HepG2 (cell line): ENCODE data around the gene CAMK2G. TPM values are rescaled to one million over a fixed set of nuclear protein-coding genes. Genes with fewer than 3 reads are reported as not detected.

Experiments
- ATAC-seq: fragments of 200-7000 bp; cut with Tn5 transposase; 3 replicates; pipeline ENCODE4 v1.9.1; 2020; ENCODE audit warnings: mild to moderate bottlenecking, moderate library complexity
- BruUV-seq: library from RNA; stranded (reverse); fragments of 400-500 nt; replicated peaks from 2 replicates; lab custom pipeline; 2021; lab: Mats Ljungman, UMichigan
- CTCF ChIA-PET: fragments of 300-600 bp; formaldehyde crosslinking; extraction: SDS; loops from one replicate; lab custom pipeline; 2021; ENCODE audit warnings: low total read pairs, inconsistent platforms, low intra/inter-chr PET ratio; lab: Yijun Ruan, JAX
- POLR2A ChIA-PET: fragments of 350-600 bp; sonication (Branson Sonifier 250); formaldehyde crosslinking; loops from one replicate; lab custom pipeline; 2020; ENCODE audit warnings: antibody characterized with exemption, inconsistent platforms; lab: Yijun Ruan, JAX
- DNase-seq: peaks from one replicate; pipeline ENCODE4 v3.0.0-alpha.2; 2015; ENCODE audit warnings: low spot score
- FAIRE-seq: peaks from 3 replicates; lab custom pipeline; 2011; peaks lifted over from hg19 to GRCh38; lab: Jason Lieb, UNC
- H2AFZ ChIP-seq: one replicate; pipeline ENCODE4 v1.6.1; 2011; ENCODE audit warnings: low read length, inconsistent platforms
- H3K27ac ChIP-seq: fragments of 300-600 bp; 3 replicates; pipeline ENCODE4 v1.8.0; 2011; ENCODE audit warnings: mixed run types, mild to moderate bottlenecking, mixed read lengths, low read length, inconsistent platforms; ENCODE audit not compliant: insufficient read depth; ENCODE audit errors: extremely low read length
- H3K27me3 ChIP-seq, 2 experiments: fragments of 200-600 bp in 1 of 2; 2 replicates in 1 of 2; 3 replicates in 1 of 2; pipeline versions ENCODE4 v1.6.0 to v1.8.0; 2011; ENCODE audit warnings: low read length in 2 of 2, mild to moderate bottlenecking in 2 of 2, moderate library complexity in 2 of 2, inconsistent platforms in 1 of 2; ENCODE audit not compliant: insufficient read depth in 2 of 2, control insufficient read depth in 1 of 2
- H3K36me3 ChIP-seq, 2 experiments: fragments of 200-600 bp in 1 of 2; replicated peaks in 1 of 2; 2 replicates in 1 of 2; 3 replicates in 1 of 2; pipeline versions ENCODE4 v1.5.1 to v1.8.0; 2011; ENCODE audit warnings: low read length in 2 of 2, inconsistent platforms in 1 of 2; ENCODE audit not compliant: insufficient read depth in 2 of 2, control insufficient read depth in 1 of 2
- H3K4me1 ChIP-seq: 2 replicates; pipeline ENCODE4 v1.5.1; 2012; ENCODE audit warnings: low read length, inconsistent platforms; ENCODE audit not compliant: insufficient read depth
- H3K4me2 ChIP-seq: 2 replicates; pipeline ENCODE4 v1.6.0; 2011; ENCODE audit warnings: low read depth, low read length, inconsistent platforms
- H3K4me3 ChIP-seq, 3 experiments: fragments of 200-600 bp in 1 of 3; sonication (generic), shearing (Covaris generic) in 1 of 3; replicated peaks in 1 of 3; 2 replicates each; pipeline ENCODE4 v1.5.1; 2011 to 2016; ENCODE audit warnings: low read length in 3 of 3, inconsistent platforms in 2 of 3, low read depth in 2 of 3, mild to moderate bottlenecking in 2 of 3, control low read depth in 1 of 3, mixed read lengths in 1 of 3; ENCODE audit not compliant: insufficient read depth in 1 of 3
- H3K79me2 ChIP-seq: one replicate; pipeline ENCODE4 v1.6.1; 2011; ENCODE audit warnings: low read length, inconsistent platforms; ENCODE audit not compliant: insufficient read depth
- H3K9ac ChIP-seq: 2 replicates; pipeline ENCODE4 v1.6.0; 2011; ENCODE audit warnings: mild to moderate bottlenecking, low read depth, low read length, inconsistent platforms; ENCODE audit not compliant: insufficient read depth
- H3K9me3 ChIP-seq: 2 replicates; pipeline ENCODE4 v1.5.1; 2012; ENCODE audit warnings: mild to moderate bottlenecking, low read length
- H4K20me1 ChIP-seq: 2 replicates; pipeline ENCODE4 v1.6.0; 2011; ENCODE audit warnings: inconsistent platforms, mild to moderate bottlenecking, low read length, moderate library complexity; ENCODE audit not compliant: insufficient read depth
- AGO2 ChIP-seq: fragments of 200-400 bp; formaldehyde crosslinking; optimal IDR thresholded peaks from 2 replicates; pipeline ENCODE3; 2017; ENCODE audit warnings: mild to moderate bottlenecking, low read depth, low read length, moderate library complexity
- FOXA3 ChIP-seq: IDR thresholded peaks from 2 replicates; pipeline ENCODE4 v1.6.1; 2016; ENCODE audit warnings: missing genetic modification reagents, missing compliant biosample characterization
- POLR2G ChIP-seq: fragments of 200-400 bp; formaldehyde crosslinking; IDR thresholded peaks from 2 replicates; pipeline ENCODE4 v1.6.1; 2018; ENCODE audit warnings: mild to moderate bottlenecking, low read depth, low read length, moderate library complexity
- YEATS2 ChIP-seq: sonication (generic); formaldehyde crosslinking; IDR thresholded peaks from 2 replicates; pipeline ENCODE4 v1.4.0; 2020; ENCODE audit warnings: missing genetic modification reagents, borderline replicate concordance
- ZBTB26 ChIP-seq: IDR thresholded peaks from 2 replicates; pipeline ENCODE4 v1.6.1; 2016; ENCODE audit warnings: missing compliant biosample characterization, missing genetic modification reagents, borderline replicate concordance
- ZC3H13 ChIP-seq: sonication (generic); formaldehyde crosslinking; IDR thresholded peaks from 2 replicates; pipeline ENCODE4 v1.8.1; 2023; ENCODE audit warnings: mild to moderate bottlenecking, missing genetic modification reagents, moderate library complexity
- ZNF280B ChIP-seq: sonication (generic); formaldehyde crosslinking; IDR thresholded peaks from 2 replicates; pipeline ENCODE4 v1.5.0; 2020; ENCODE audit warnings: missing genetic modification reagents, mild to moderate bottlenecking, borderline replicate concordance
- ZNF337 ChIP-seq: sonication (generic); formaldehyde crosslinking; IDR thresholded peaks from 2 replicates; pipeline ENCODE4 v1.5.1; 2020; ENCODE audit warnings: missing genetic modification reagents, low read depth, mild to moderate bottlenecking, borderline replicate concordance
- ZNF703 ChIP-seq: sonication (generic); formaldehyde crosslinking; IDR thresholded peaks from 2 replicates; pipeline ENCODE4 v1.5.1; 2020; ENCODE audit warnings: missing genetic modification reagents, mild to moderate bottlenecking, moderate library complexity, borderline replicate concordance
- ZNF782 ChIP-seq: sonication (generic); formaldehyde crosslinking; IDR thresholded peaks from 2 replicates; pipeline ENCODE4 v1.4.0; 2020; ENCODE audit warnings: missing genetic modification reagents, mild to moderate bottlenecking, borderline replicate concordance
- ZNF841 ChIP-seq: sonication (generic); formaldehyde crosslinking; IDR thresholded peaks from 2 replicates; pipeline ENCODE4 v1.8.1; 2023; ENCODE audit warnings: missing genetic modification reagents, borderline replicate concordance
- WGBS: methylation state at CpG from one replicate; pipeline ENCODE4 v1.1.6; 2017; ENCODE audit warnings: low lambda C conversion rate; 5-methylcytosine and 5-hydroxymethylcytosine counted together
- in situ Hi-C: cut with HindIII; loops from 2 replicates; pipeline ENCODE4 v1.10.0; 2017; ENCODE audit warnings: low pct_unique_long_range_greater_than_20kb; ENCODE audit not compliant: extremely low pct_ligation_motif_present
- intact Hi-C: fragments of 100-400 bp; cut with micrococcal nuclease; formaldehyde crosslinking; loops from one replicate; pipeline ENCODE4 v1.10.0; 2022; ENCODE audit not compliant: unreplicated experiment
- polyA plus RNA-seq, 8 experiments: library from polyadenylated mRNA; depleted of rRNA in 3 of 8; stranded (reverse) in 7 of 8; unstranded in 1 of 8; fragments of >200 nt; fragmentation: Illumina TruSeq in 4 of 8; extraction: Trizol in 4 of 8; gene quantifications; 2 replicates each; pipeline versions ENCODE4 v1.2.1 to v1.2.3, GENCODE V29; 2011 to 2016; ENCODE audit warnings: low read depth in 4 of 8, missing spikeins in 1 of 8, mixed read lengths in 1 of 8; ENCODE audit not compliant: insufficient read depth in 1 of 8
- total RNA-seq, 5 experiments: library from RNA; depleted of rRNA; stranded (reverse); fragments of >200 nt; fragmentation: Illumina TruSeq; extraction: Trizol; gene quantifications; 2 replicates each; pipeline ENCODE4 v1.2.3, GENCODE V29; 2016; ENCODE audit warnings: low read depth in 1 of 5
- TF ChIP-seq, protein P1 (sequence below): sonication (generic); formaldehyde crosslinking; IDR thresholded peaks from 2 replicates; pipeline ENCODE4 v1.5.0; 2020; ENCODE audit warnings: mild to moderate bottlenecking, low read depth, missing genetic modification reagents, borderline replicate concordance

Gene CAMK2G
- total and polyA plus RNA-seq, 2 of the 13 experiments (the other 11 are each of a cell fraction or from before 2014, with no cell fraction given): 15.9 to 18.8 TPM

DNA sequence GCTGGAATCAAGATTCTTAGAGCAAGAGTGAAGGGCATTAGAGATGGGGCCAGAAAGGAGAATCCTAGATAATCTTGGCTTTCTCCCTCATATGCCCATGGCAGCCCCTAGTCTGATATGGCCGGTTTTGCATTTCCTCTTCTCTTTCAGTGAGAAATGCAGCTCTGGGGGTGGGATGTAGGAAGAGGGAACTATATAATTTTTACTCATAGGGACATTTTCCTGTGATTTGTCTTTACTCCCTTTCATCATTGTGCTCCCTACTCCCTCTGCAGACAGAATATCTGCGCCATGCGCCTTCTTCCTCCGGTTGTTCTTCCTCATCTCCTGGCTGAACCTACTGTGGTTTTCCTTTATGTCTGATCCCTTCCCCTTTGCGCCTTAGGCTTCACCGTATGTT lies 109.3 kb downstream of the CAMK2G start (continued):
- TF ChIP-seq ZBTB26 (CRISPR knock-in tag) (no peak), ZNF782 (CRISPR knock-in tag) (no peak), ZC3H13 (no peak), ZNF841 (CRISPR knock-in tag) (no peak)

DNA sequence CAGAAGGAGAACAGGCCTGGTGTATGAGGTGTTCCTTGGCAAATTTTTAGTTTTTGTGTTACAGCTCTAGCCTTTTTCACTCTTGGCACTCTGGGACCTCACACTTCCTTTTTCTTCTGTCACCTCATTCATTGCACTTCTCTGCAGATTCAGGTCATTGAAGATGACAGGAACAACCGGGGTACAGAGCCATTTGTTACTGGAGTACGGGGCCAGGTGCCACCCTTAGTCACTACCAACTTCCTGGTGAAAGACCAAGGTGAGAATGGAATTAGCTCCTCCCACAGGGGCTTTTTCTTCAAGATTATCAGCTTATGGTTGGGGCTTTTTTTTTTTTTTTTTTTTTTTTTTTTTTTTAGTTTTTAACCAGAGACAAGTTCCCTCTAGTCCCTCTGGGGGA lies 111.0 kb downstream of the CAMK2G start:
- DNase-seq: no peak
- no peak overlapping the region for H3K27ac ChIP-seq
- in situ Hi-C loops (no loop called here), intact Hi-C loops (no loop called here)
- no peaks in the 10 kb centered on the region for H3K9me3 ChIP-seq
- peaks cover 62 to 92% of the 10 kb centered on the region in 2 experiments for H3K36me3 ChIP-seq
- no peak overlapping the region for H2AFZ ChIP-seq
- ChIA-PET POLR2A (interaction anchor here (0.6 kb wide), 2 partner anchors 18 to 20 kb away, joined by 3 to 5 read pairs; no protein-coding TSS in a partner anchor), CTCF (no interaction called here)
- no peak overlapping the region for H3K9ac ChIP-seq
- H3K4me1 ChIP-seq: 0 out of 2 replicates have a peak, but pooled peaks cover 5% of the 10 kb centered on the region
- H3K4me3 ChIP-seq: no peak overlapping the region
- H4K20me1 ChIP-seq: no peaks in the 10 kb centered on the region
- FAIRE-seq: no peak
- TF ChIP-seq AGO2 (no peak), POLR2G (no peak), ZNF703 (CRISPR knock-in tag) (no peak), YEATS2 (CRISPR knock-in tag) (no peak), ZNF280B (no peak), FOXA3 (CRISPR knock-in tag) (no peak), ZNF337 (CRISPR knock-in tag) (no peak)
- TF ChIP-seq, protein P1, sequence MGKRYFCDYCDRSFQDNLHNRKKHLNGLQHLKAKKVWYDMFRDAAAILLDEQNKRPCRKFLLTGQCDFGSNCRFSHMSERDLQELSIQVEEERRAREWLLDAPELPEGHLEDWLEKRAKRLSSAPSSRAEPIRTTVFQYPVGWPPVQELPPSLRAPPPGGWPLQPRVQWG (CRISPR knock-in tag): no peak
- no peak overlapping the region for H3K4me2 ChIP-seq
- no peaks in the 10 kb centered on the region; a peak in 1 of 5 replicates for H3K27me3 ChIP-seq
- 97% methylated on average over 2 of the region's 2 CpGs for WGBS
- no peaks in the 10 kb centered on the region for H3K79me2 ChIP-seq
- no peak for ATAC-seq
- no TSS peak for BruUV-seq
